CD8-positive, alpha-beta memory T cell (primary cell): ENCODE measurements around the gene MGST1. TPM values are rescaled to one million over a fixed set of nuclear protein-coding genes. Genes with fewer than 3 reads are reported as not detected.

Experiments used
- CTCF ChIA-PET: fragments of 350-600 bp; sonication (Branson Sonifier 250); formaldehyde crosslinking; loops from one replicate; lab custom pipeline; 2021; ENCODE audit warnings: antibody characterized with exemption; lab: Charles Lee
- POLR2A ChIA-PET: fragments of 350-600 bp; sonication (Branson Sonifier 250); formaldehyde crosslinking; loops from one replicate; lab custom pipeline; 2021; ENCODE audit warnings: antibody characterized with exemption; lab: Charles Lee
- DNase-seq, 5 donors: peaks; one replicate each; pipeline versions ENCODE4 v3.0.0 to v3.0.0-alpha.2; 2020 to 2022; ENCODE audit warnings: mixed read lengths in 1 of 5
- H3K27ac ChIP-seq: one replicate; pipeline ENCODE4 v1.7.0; 2013; ENCODE audit warnings: low read depth, mild to moderate bottlenecking, low read length, moderate library complexity
- H3K27me3 ChIP-seq: 2 replicates; pipeline ENCODE4 v1.7.0; 2013; ENCODE audit warnings: low read length, mild to moderate bottlenecking; ENCODE audit not compliant: insufficient read depth, poor library complexity, severe bottlenecking
- H3K36me3 ChIP-seq: 2 replicates; pipeline ENCODE4 v1.7.0; 2013; ENCODE audit warnings: mild to moderate bottlenecking, low read length, moderate library complexity; ENCODE audit not compliant: insufficient read depth
- H3K4me1 ChIP-seq: 2 replicates; pipeline ENCODE4 v1.7.0; 2013; ENCODE audit warnings: mild to moderate bottlenecking, low read length, moderate library complexity; ENCODE audit not compliant: insufficient read depth
- H3K4me3 ChIP-seq: 2 replicates; pipeline ENCODE4 v1.7.0; 2013; ENCODE audit warnings: mild to moderate bottlenecking, low read length
- H3K9me3 ChIP-seq: 2 replicates; pipeline ENCODE4 v1.7.0; 2013; ENCODE audit warnings: mild to moderate bottlenecking, low read length
- H3K27ac Mint-ChIP-seq, 8 donors: one replicate each; pipeline ENCODE4 v1.8.0; 2020 to 2021; ENCODE audit warnings: mixed read lengths in 8 of 8, mild to moderate bottlenecking in 6 of 8, inconsistent platforms in 3 of 8, moderate library complexity in 3 of 8
- H3K27me3 Mint-ChIP-seq, 2 donors: one replicate each; pipeline ENCODE4 v1.8.0; 2020 to 2021; ENCODE audit warnings: mixed read lengths in 2 of 2, mild to moderate bottlenecking in 1 of 2, moderate library complexity in 1 of 2
- H3K36me3 Mint-ChIP-seq, 3 donors: one replicate each; pipeline ENCODE4 v1.8.0; 2020 to 2021; ENCODE audit warnings: mixed read lengths in 3 of 3, inconsistent platforms in 1 of 3, mild to moderate bottlenecking in 1 of 3
- H3K4me1 Mint-ChIP-seq, 3 donors: one replicate each; pipeline ENCODE4 v1.8.0; 2020 to 2021; ENCODE audit warnings: mixed read lengths in 3 of 3, inconsistent platforms in 1 of 3, mild to moderate bottlenecking in 1 of 3
- H3K4me3 Mint-ChIP-seq, 7 donors: one replicate each; pipeline ENCODE4 v1.8.0; 2020 to 2021; ENCODE audit warnings: mixed read lengths in 7 of 7, mild to moderate bottlenecking in 6 of 7, moderate library complexity in 4 of 7, inconsistent platforms in 2 of 7
- H3K9me3 Mint-ChIP-seq, 5 donors: one replicate each; pipeline ENCODE4 v1.8.0; 2020 to 2022; ENCODE audit warnings: mixed read lengths in 5 of 5, mild to moderate bottlenecking in 3 of 5, moderate library complexity in 2 of 5, inconsistent platforms in 1 of 5
- polyA plus RNA-seq: library from polyadenylated mRNA; unstranded; fragments of 300-500 nt; fragmentation: Illumina TruSeq; gene quantifications from one replicate; pipeline ENCODE4 v1.2.3, GENCODE V29; 2021
- total RNA-seq, 2 experiments: library from RNA; stranded (reverse); gene quantifications; one replicate each; pipeline ENCODE4 v1.2.3, GENCODE V29; 2021

Gene MGST1
- total and polyA plus RNA-seq, 3 experiments from 2014 or later: 0.24 to 0.33 TPM; not detected in 1

DNA sequence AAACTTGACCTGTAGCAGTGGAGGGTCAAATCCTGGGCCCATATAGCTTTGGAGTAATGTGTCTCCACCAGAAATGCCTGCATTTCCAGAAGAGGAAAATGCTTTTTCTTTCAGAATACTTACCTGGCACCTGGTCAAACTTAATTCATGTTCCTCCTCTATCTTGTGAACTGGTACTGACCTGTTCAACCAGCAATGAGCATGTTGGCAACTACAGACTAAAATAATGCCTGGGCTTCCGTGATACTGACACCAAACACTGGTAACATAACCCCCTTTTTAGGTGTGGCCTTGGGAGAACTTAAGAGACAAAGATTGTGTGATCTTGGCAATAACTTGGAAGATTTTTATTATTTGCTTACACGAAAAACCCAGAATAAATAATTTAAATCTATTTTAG, 23.8 kb upstream of the MGST1 start:
- Mint-ChIP-seq H3K4me1 (no peaks in the 10 kb centered on the region), H3K27me3 (no peaks in the 10 kb centered on the region), H3K27ac (no peak overlapping the region), H3K4me3 (no peak overlapping the region), H3K9me3 (peaks cover 5 to 37% (median 13%) of the 10 kb centered on the region in 5 donors), H3K36me3 (no peaks in the 10 kb centered on the region)
- Histone ChIP-seq H3K36me3 (no peaks in the 10 kb centered on the region), H3K9me3 (peaks cover 7% of the 10 kb centered on the region), H3K4me1 (no peaks in the 10 kb centered on the region), H3K27ac (no peak overlapping the region), H3K4me3 (no peak overlapping the region), H3K27me3 (no peaks in the 10 kb centered on the region)
- CTCF ChIA-PET: no interaction called here
- no peak for DNase-seq
- POLR2A ChIA-PET: no interaction called here

GRCh38 chr12:16324272-16324671, 23.2 kb upstream of the MGST1 start:
- no peaks in the 10 kb centered on the region for H3K27me3 ChIP-seq
- H3K4me1 ChIP-seq: no peaks in the 10 kb centered on the region
- H3K9me3 ChIP-seq: peaks cover 7% of the 10 kb centered on the region
- H3K4me3 ChIP-seq: no peak overlapping the region
- H3K36me3 ChIP-seq: no peaks in the 10 kb centered on the region
- H3K9me3 Mint-ChIP-seq: peaks cover 5 to 39% (median 13%) of the 10 kb centered on the region in 5 donors
- no peaks in the 10 kb centered on the region for H3K27me3 Mint-ChIP-seq
- DNase-seq: no peak
- no peak overlapping the region for H3K4me3 Mint-ChIP-seq
- H3K36me3 Mint-ChIP-seq: no peaks in the 10 kb centered on the region
- H3K27ac ChIP-seq: no peak overlapping the region
- POLR2A ChIA-PET: no interaction called here
- no peak overlapping the region for H3K27ac Mint-ChIP-seq
- no peaks in the 10 kb centered on the region for H3K4me1 Mint-ChIP-seq
- CTCF ChIA-PET: no interaction called here

GRCh38 chr12:16324772-16325171, 22.7 kb upstream of the MGST1 start:
- no peaks in the 10 kb centered on the region for H3K36me3 Mint-ChIP-seq
- no peak overlapping the region for H3K27ac ChIP-seq
- H3K27me3 Mint-ChIP-seq: no peaks in the 10 kb centered on the region
- no peaks in the 10 kb centered on the region for H3K27me3 ChIP-seq
- DNase-seq: no peak
- ChIA-PET CTCF (no interaction called here), POLR2A (no interaction called here)
- no peak overlapping the region for H3K27ac Mint-ChIP-seq
- H3K36me3 ChIP-seq: no peaks in the 10 kb centered on the region
- no peak overlapping the region for H3K4me3 Mint-ChIP-seq
- H3K9me3 ChIP-seq: peaks cover 7% of the 10 kb centered on the region
- H3K4me3 ChIP-seq: no peak overlapping the region
- no peaks in the 10 kb centered on the region for H3K4me1 Mint-ChIP-seq
- H3K9me3 Mint-ChIP-seq: peaks cover 5 to 39% (median 13%) of the 10 kb centered on the region in 5 donors
- no peaks in the 10 kb centered on the region for H3K4me1 ChIP-seq

GRCh38 chr12:16325426-16325825, 22.0 kb upstream of the MGST1 start:
- Histone ChIP-seq H3K27me3 (no peaks in the 10 kb centered on the region), H3K27ac (no peak overlapping the region), H3K4me1 (no peaks in the 10 kb centered on the region), H3K4me3 (no peak overlapping the region), H3K36me3 (no peaks in the 10 kb centered on the region), H3K9me3 (peaks cover 7% of the 10 kb centered on the region)
- H3K9me3 Mint-ChIP-seq: peaks cover 5 to 36% (median 13%) of the 10 kb centered on the region in 5 donors
- H3K4me1 Mint-ChIP-seq: no peaks in the 10 kb centered on the region
- no peaks in the 10 kb centered on the region for H3K36me3 Mint-ChIP-seq
- no peak for DNase-seq
- no peak overlapping the region for H3K27ac Mint-ChIP-seq
- CTCF ChIA-PET: no interaction called here
- POLR2A ChIA-PET: no interaction called here
- no peak overlapping the region for H3K4me3 Mint-ChIP-seq
- H3K27me3 Mint-ChIP-seq: no peaks in the 10 kb centered on the region

DNA sequence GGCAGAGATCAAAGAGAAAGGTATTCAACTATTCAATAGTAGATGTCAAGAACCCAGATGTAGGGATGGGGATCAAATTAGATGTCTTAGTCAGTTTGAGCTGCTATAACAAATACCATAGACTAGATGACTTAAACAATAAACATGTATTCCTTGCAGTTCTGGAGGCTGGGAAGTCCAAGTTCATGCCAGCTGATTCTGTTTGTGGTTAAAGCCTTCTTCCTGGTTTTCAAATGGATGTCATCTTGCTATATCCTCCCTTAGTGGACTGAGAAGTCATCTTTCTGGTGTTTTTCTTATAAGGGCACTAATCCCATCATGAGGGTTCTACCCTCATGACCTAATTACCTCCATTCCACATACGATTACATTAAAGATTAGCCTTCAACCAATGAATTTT, 19.5 kb upstream of the MGST1 start:
- ChIA-PET CTCF (no interaction called here), POLR2A (no interaction called here)
- H3K27me3 Mint-ChIP-seq: peaks cover 0 to 2% of the 10 kb centered on the region in 2 donors
- no peak overlapping the region for H3K27ac Mint-ChIP-seq
- H3K4me3 Mint-ChIP-seq: no peak overlapping the region
- H3K9me3 ChIP-seq: peaks cover 7% of the 10 kb centered on the region
- H3K36me3 ChIP-seq: no peaks in the 10 kb centered on the region
- no peaks in the 10 kb centered on the region for H3K4me1 ChIP-seq
- peaks cover 5 to 21% (median 11%) of the 10 kb centered on the region in 5 donors for H3K9me3 Mint-ChIP-seq
- no peaks in the 10 kb centered on the region for H3K4me1 Mint-ChIP-seq
- DNase-seq: no peak
- no peak overlapping the region for H3K27ac ChIP-seq
- H3K4me3 ChIP-seq: no peak overlapping the region
- H3K27me3 ChIP-seq: no peaks in the 10 kb centered on the region
- no peaks in the 10 kb centered on the region for H3K36me3 Mint-ChIP-seq

DNA sequence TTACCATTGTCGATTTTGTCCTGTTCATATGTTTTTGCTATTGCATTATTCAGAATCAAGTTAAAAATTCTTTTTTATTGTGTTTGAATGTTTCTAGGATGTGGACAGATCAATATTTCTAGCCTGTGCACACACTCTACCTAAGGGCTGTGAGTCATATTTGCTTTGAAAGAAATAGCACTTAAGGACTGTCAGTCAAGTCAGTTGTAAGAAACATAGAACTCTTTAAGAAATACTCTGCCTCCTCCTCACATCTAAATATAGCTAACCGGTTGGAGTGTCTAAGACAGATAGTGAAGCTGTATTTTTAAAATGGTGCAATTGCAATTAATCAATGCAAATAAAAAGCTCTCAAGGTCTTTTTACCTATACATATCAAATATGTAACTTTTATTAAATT, 17.9 kb upstream of the MGST1 start:
- ChIA-PET POLR2A (no interaction called here), CTCF (no interaction called here)
- H3K4me3 Mint-ChIP-seq: no peak overlapping the region
- H3K36me3 Mint-ChIP-seq: no peaks in the 10 kb centered on the region
- no peak for DNase-seq
- no peaks in the 10 kb centered on the region for H3K4me1 Mint-ChIP-seq
- H3K27me3 Mint-ChIP-seq: peaks cover 0 to 2% of the 10 kb centered on the region in 2 donors
- peaks cover 7% of the 10 kb centered on the region for H3K9me3 ChIP-seq
- no peak overlapping the region for H3K27ac Mint-ChIP-seq
- no peaks in the 10 kb centered on the region for H3K36me3 ChIP-seq
- no peak overlapping the region for H3K27ac ChIP-seq
- peaks cover 5 to 21% (median 13%) of the 10 kb centered on the region in 5 donors for H3K9me3 Mint-ChIP-seq
- no peaks in the 10 kb centered on the region for H3K4me1 ChIP-seq
- no peak overlapping the region for H3K4me3 ChIP-seq
- no peaks in the 10 kb centered on the region for H3K27me3 ChIP-seq

GRCh38 chr12:16330560-16330959, 16.9 kb upstream of the MGST1 start:
- Mint-ChIP-seq H3K4me3 (no peak overlapping the region), H3K4me1 (no peaks in the 10 kb centered on the region), H3K9me3 (peaks cover 5 to 21% (median 13%) of the 10 kb centered on the region in 5 donors), H3K36me3 (no peaks in the 10 kb centered on the region), H3K27ac (no peak overlapping the region), H3K27me3 (peaks cover 0 to 2% of the 10 kb centered on the region in 2 donors)
- Histone ChIP-seq H3K27me3 (no peaks in the 10 kb centered on the region), H3K9me3 (peaks cover 7% of the 10 kb centered on the region), H3K4me3 (no peak overlapping the region), H3K36me3 (no peaks in the 10 kb centered on the region), H3K4me1 (no peaks in the 10 kb centered on the region), H3K27ac (no peak overlapping the region)
- DNase-seq: no peak
- ChIA-PET POLR2A (no interaction called here), CTCF (no interaction called here)

GRCh38 chr12:16331998-16332397, 15.4 kb upstream of the MGST1 start:
- Mint-ChIP-seq H3K9me3 (peaks cover 0 to 13% (median 7%) of the 10 kb centered on the region in 5 donors), H3K4me3 (no peak overlapping the region), H3K4me1 (no peaks in the 10 kb centered on the region), H3K27me3 (peaks cover 0 to 2% of the 10 kb centered on the region in 2 donors), H3K27ac (no peak overlapping the region), H3K36me3 (no peaks in the 10 kb centered on the region)
- Histone ChIP-seq H3K4me3 (no peak overlapping the region), H3K36me3 (no peaks in the 10 kb centered on the region), H3K4me1 (no peaks in the 10 kb centered on the region), H3K27me3 (no peaks in the 10 kb centered on the region), H3K9me3 (peaks cover 7% of the 10 kb centered on the region), H3K27ac (no peak overlapping the region)
- ChIA-PET POLR2A (no interaction called here), CTCF (no interaction called here)
- DNase-seq: no peak

- Histone ChIP-seq H3K27ac (no peak overlapping the region), H3K27me3 (no peaks in the 10 kb centered on the region), H3K4me1 (no peaks in the 10 kb centered on the region), H3K36me3 (no peaks in the 10 kb centered on the region), H3K4me3 (no peak overlapping the region), H3K9me3 (no peaks in the 10 kb centered on the region)
- ChIA-PET POLR2A (no interaction called here), CTCF (no interaction called here)
- H3K9me3 Mint-ChIP-seq: peaks cover 0 to 3% (median 3%) of the 10 kb centered on the region in 5 donors
- H3K4me3 Mint-ChIP-seq: no peak overlapping the region
- H3K27me3 Mint-ChIP-seq: peaks cover 0 to 2% of the 10 kb centered on the region in 2 donors
- H3K27ac Mint-ChIP-seq: no peak overlapping the region
- H3K36me3 Mint-ChIP-seq: no peaks in the 10 kb centered on the region
- H3K4me1 Mint-ChIP-seq: no peaks in the 10 kb centered on the region
- DNase-seq: no peak
Measured at GRCh38 chr12:16335838-16336237, 11.6 kb upstream of the MGST1 start.
